HG03469 (cell line): Measurements from ENCODE around the gene HINFP.
A peak's percentile ranks its signal among the peaks of the same experiment; 100 is the strongest.
"Not testable (repeated sequence)": the region's sequence is repeated elsewhere in the genome, so short reads cannot be mapped to it uniquely, and the experiment has no call there.

Experiments used
- ATAC-seq: cut with Tn5 transposase; IDR thresholded peaks from one replicate; pipeline ENCODE4 v1.9.1; 2021; ENCODE audit warnings: mild to moderate bottlenecking, moderate library complexity, moderate number of reproducible peaks; ENCODE audit not compliant: unreplicated experiment

The HINFP gene

DNA sequence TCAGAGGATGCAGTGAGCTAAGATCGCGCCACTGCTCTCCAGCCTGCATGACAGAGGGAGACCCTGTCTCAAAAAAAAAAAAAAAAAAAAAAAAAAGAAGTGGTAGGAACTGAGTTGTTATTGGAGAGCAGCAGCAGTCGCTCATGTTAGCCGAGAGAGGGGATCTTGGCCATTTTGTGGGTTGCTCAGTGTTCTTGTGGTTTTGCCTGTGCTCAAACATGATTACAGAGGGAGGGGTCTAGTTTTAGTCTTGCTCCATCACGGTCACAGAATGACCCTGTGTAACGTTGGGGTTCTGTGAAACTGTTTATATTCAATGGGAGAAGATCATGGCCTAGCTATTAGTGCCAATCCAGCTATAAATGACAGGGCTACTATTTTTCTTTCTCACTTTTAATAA, 21.7 kb upstream of the HINFP start:
- no peak for ATAC-seq

DNA sequence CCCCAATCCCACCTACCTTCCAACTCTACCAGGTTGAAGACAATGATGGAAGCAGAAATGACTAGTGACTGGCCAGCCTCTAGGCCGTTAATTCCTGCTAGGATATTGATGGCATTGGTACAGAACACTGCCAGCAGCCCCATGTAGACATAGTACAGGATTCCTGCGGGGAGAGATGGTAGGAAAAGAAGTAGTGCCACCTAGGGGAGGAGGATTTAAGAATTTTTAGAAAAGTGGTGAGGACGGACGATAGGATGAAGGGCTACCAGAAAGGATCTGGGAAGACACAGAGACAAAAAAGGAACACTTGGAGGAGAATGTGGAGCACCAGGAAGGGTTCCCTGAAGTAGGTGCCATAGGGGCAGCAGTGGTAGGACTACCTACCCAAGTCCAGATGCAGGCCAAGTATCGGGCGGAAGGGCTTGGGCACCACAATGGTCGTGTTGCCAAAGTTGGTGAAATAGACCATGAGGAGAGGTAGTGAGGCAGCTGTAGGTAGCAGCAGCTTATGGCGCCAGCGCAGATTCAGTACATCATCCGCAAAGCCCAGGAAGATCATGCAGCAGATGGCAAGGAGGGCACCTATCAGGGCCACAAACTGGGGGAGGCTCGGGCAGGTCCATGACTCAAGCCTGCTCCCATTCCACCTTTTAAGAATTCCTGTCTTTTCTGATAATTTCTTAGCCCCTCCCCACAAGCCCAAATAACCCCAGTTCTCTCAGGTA, 21.0 kb upstream of the HINFP start:
- no peak for ATAC-seq

DNA sequence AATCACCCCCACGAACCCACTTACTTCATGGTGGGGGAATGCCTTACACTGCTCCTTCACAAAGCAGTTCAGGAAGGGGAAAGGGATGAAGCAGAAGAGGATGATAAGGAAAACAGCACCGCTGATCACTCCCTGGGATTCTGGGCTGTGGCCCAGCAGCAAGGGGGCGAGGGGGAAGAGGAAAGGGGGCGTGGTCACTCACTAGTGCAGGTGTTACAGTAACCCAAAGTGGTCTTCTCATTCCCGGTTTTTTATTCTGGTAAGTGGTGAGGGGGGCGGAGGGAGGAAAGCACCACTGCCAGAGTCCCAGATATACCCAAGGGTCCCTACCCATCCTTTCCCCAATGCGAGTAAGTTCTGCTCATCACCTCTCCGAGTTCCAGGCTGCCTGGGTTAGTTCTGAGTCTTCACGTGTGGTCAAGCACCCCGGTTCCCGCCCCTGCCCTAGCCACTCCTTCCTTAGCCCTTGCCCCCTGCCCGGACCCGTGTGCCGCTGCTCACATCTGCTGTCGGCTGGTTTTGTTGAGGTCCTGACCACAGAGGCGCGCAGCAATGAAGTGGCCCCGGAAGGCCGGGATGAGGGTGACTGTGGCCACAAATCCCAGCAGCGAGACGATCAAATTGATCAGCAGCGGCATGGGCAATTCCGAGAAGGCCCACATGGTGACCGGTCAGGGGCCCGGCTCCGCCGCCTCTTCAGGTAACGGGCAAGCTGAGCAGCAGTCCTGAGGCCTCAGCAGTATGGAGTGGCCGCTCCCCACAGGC, 20.2 kb upstream of the HINFP start:
- ATAC-seq, result no peak

DNA sequence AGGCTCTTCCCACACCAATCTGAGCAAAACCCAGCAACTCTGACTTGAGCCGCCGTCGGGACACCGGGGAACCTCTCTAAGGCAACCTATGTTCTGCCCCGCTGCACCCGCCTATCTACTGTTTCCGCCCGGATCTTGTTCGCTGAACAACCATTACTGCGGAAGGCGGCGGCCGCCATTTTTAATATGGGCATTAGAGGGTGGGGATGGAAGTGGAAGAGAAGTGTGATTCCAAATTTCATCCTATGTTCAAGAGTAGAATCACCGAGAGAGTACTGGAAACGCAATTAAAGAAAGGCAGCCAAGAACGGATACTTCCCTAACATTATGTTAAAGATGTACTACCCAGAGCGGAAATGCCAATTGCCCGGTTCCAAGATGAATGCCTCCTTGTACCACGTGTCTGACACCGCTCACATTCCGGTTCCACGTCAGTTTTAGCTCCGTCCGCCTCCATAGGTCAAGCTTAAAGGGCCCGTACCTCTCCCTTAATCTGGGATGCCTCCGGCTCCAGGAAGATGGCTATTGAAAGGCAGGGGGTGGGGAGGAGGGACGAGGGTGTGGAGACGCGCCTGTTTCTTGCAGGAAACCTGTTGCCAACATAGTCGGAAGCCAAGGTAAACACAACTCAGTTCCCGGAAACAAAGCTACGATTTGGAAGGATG, 19.5 kb upstream of the HINFP start, which contains the start of gene DPAGT1:
Gene DPAGT1, minus strand, starts transcription at position 95 of the 665 bp plus-strand sequence. CDS start 198 bp downstream, outside the sequence.
- ATAC-seq, result peak; percentile 39

DNA sequence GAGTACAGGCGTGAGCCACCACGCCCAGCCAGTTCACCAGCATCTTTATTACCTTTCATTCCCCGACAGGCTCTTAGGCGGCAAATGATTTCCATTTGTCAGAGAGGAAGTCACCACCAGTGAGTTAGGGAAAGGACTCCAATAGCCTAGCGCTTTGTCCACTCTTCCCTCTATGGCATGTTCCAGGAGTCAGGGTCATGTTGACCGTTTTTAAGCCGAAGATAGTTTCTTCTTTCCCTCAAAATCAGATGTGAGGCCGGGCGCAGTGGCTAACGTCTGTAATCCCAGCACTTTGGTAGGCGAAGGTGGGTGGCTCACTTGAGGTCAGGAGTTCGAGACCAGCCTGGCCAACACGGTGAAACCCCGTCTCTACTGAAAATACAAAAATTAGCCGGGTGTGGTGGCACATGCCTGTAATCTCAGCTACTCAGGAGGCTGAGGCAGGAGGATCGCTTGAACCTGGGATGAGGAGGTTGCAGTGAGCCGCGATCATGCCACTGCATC, 18.2 kb upstream of the HINFP start:
- ATAC-seq, result not testable (repeated sequence)

DNA sequence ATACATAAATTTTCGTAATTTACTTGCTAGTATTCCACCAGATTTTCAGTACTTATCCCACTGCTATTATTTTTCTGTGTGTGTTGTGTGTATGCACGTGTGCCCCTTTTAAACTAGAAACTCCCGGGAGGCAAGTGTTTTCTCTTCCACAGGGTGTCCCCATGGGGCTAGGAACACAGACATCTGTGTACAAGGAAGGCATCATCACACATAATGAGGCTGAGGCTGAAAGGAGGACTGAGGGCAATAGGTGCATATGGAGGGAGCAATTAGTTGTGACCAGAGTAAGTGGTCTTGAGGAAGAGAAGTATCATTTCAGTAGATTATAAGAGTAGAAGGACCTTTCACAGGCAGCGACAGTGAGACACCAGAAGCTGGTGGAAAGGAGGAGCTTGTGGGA, 17.6 kb upstream of the HINFP start:
- no peak for ATAC-seq

DNA sequence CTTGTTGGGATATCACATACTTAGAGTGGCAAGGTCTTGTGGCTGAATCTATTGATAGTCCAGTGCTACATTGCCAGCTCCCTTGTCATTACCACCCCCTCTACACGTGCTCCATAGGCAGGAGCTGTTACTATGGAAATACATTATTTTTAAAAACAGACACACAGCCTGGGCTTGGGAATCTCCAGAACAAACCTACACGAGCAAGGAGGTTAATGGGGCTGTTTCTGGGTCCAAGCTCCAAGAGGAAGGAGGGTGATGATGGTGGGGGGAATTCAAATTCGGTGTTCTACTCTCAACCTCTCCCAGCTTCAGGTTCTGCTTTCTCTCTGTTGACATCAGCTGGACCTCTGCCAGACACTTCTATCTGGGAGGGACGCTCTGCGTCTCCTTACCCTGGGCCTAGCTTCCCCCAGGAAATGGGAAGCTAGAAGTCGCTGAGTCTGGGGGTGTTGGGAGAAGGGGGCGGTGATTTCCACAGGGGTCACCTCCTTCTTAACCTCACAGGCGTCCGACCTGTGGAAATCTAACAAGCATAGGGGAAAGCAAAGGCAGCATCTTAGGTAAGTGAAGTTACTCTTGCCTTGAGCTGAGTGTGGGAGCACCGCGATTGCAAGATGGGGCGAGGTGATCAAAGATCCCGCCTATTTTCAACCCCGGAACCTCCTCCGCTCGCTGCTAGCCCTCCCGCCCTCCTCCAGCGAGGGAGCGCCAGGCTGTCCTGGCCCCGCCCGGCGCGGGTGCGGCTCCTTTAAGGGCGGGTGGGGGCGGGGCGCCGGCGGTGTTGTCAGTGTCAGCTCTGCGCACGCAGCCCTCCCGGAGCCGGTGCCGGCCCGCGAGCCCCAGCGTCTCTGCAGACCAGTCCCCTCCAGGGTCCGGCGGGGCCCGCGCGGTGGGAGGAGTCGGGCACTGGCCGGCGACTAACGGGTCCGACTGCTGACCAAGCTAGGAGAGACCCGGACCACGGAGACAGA, 14.5 kb upstream of the HINFP start, which contains the start of gene C2CD2L:
Gene C2CD2L, plus strand, starts transcription at position 781 of the 974 bp plus-strand sequence. CDS start 398 bp downstream, outside the sequence.
- peak; percentile 47 for ATAC-seq

DNA sequence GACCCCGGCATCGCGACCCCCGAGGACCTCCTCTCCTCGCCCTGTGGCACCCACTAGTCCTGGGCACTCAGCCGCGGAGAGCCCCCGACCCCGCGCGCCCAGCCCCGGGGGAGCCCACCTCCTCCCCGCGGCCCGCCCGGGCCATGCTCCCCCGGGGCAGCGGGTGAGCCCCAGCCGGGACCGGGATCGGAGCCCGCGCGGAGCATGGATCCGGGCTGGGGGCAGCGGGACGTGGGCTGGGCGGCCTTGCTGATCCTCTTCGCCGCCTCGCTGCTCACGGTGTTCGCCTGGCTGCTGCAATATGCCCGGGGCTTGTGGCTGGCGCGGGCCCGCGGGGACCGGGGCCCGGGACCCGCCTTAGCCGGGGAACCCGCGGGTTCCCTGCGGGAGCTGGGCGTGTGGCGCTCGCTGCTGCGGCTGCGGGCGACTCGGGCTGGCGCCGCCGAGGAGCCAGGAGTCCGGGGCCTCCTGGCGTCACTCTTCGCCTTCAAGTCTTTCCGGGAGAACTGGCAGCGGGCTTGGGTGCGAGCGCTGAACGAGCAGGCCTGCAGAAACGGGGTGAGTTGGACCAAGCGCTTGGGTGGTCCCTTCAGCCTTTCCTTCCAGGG, 13.7 kb upstream of the HINFP start:
- ATAC-seq, result peak; percentile 3

DNA sequence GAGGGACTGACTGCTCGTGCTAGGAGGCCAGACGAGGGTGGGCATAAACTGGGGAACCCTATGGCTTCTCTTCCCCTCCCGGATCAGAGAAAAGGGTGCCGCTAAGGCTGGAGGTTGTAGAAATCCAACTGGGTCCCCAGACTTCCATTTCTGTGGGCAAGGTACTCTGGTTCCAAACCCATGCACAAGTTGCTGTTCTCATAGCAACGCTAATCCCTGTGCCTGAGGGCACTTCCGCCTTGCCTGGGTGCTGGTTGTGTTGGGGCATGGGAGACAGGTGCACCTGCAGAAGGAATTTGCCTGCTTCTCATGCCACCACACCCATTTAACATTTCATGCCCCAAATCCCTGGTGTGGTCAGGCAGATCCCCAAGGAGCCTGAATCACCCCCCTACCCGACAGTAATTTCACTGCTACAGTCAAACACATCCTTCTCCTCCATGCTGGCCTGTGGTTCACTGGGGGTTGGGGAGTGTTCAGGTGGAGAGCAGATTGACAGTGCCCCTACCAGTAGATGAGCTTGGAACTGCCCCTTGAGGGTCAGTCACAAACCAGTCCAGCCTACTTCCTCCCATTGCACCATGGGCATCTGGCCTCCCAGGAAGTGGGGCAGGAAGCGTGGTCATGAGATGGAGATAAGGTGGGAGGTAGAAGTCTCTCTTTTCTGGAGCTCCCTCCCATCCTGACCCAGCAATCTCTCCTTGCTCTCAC, 13.1 kb upstream of the HINFP start:
- no peak for ATAC-seq

DNA sequence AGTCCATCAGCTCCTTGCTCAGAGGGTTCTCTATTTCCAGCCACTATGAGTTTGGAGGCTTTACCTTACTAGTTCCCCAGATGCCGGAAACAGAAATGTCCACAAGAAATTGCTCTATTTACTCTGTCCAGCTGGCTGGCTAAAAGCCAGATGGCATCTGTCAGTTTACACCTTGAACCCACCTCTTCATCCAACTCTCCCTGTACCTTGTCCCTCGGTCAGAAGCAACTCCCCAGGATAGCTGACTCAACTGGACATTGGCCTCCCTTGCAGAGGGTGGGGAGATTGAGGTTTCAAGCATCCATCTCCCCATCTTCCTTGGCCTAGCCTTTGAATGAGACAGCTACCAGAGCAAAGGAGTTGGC, 12.5 kb upstream of the HINFP start:
- no peak for ATAC-seq

DNA sequence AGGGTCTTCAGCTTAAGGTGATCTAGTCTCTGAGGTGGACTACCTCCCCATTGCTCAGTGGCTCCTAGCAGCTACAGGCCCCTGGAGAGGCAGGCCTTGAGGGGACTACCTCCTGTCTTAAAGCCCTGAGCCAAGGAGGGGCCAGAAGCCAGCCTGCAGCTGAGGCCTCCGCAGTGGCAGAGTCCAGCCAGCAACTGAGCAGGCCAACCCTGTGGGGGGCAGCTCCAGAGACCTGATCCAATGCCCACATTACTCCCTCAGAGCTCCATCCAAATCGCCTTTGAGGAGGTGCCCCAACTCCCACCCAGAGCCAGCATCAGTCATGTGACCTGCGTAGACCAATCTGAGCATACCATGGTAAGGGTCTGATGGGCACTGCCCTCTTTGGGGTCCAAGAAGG, 11.5 kb upstream of the HINFP start:
- ATAC-seq, result no peak

DNA sequence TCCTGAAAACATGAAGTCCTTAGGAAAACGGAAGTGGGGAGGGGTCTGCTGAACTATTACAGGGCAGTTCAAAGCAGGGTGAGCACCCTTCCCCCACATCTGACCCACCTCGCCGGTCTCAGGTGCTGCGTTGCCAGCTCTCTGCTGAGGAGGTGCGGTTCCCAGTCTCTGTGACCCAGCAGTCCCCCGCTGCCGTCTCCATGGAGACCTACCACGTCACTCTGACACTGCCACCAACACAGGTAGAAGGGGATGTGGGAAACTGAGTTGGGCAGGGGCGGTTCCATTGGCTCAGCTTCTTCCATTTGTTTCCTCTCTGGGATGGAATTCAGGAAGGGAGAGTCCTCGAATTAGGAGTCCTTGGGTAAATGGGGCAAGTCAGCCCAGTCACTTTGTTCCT, 10.9 kb upstream of the HINFP start:
- no peak for ATAC-seq

DNA sequence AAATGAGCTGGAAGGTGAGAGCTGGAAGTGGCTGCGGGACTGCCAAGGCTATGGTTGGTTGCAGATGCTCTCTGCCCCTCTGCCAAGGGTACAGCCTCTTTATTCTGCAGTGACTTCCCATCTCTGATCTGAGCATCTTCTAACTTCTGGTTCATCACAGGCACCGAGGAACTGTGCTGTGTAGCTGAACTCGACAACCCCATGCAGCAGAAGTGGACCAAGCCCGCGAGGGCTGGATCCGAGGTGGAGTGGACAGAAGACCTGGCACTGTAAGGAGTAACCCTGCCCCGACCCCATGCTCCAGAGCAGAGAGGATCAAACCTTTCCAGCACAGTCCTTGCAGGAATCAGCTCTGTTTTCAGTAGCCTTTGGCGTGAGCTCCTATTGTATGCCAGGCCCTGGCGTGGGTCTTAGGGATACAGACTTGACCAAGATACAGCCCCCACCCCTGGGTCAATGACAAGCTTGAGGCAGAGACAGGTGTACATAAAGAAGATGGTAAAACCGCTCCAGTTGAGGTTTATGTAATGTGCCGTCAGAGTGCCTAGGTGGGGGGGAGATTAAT, 9.9 kb upstream of the HINFP start:
- no peak for ATAC-seq

DNA sequence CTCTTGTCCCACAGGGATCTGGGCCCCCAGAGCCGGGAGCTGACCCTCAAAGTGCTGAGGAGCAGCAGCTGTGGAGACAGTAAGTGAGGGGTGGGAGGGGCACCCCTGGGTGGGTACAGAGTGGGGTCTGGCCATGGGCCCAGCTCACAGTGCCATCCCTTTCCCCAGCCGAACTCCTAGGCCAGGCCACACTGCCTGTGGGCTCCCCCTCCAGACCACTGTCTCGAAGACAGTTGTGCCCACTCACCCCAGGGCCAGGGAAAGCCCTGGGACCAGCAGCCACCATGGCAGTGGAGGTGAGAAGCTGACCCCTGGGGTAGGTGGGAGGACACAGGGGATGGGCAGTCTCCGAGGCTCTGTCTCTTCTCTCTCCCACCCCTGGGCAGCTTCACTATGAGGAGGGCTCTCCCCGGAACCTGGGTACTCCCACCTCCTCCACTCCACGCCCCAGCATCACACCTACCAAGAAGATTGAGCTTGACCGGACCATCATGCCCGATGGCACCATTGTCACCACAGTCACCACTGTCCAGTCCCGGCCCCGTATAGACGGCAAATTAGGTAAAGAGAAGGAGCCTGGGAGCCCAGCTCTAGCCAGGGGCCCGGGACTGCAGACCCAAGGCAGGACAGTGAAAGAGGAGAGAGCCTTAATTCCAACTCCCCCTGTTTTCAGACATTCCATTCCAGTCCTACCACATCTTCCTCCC, 8.9 kb upstream of the HINFP start:
- ATAC-seq, result no peak

DNA sequence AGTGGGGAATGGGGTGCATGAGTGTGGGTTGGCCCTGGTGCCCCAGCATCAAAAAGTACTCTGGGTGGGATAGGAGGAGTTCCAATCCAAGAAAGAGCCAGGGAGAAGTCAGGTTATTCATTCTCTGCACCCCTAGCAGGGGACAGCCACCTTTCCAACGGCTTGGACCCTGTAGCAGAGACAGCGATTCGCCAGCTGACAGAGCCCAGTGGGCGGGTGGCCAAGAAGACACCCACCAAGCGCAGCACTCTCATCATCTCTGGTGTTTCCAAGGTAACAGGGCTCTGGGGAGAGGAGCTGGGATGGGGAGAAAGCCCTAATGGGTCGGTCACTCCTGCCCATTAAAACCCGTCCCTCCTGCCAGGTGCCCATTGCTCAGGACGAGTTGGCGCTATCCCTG, 7.7 kb upstream of the HINFP start:
- no peak for ATAC-seq

DNA sequence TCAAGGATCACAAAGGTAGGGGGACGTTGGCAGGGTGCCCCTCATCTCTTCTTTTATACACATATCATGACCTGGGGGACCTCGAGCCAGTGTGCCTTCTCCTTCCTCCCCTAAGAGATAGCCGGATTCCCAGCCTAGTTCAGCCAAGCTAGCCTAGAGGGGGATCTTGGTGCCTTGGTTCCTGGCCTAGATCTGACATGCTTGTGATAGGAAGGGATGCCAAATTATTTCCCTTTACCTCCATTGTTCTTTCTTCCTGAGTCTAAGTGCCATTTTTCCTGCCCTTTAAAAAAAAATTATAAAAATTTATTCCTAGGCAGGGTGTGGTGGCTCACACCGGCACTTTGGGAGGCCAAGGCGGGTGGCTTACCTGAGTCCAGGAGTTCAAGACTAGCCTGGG, 7.0 kb upstream of the HINFP start:
- no peak for ATAC-seq

DNA sequence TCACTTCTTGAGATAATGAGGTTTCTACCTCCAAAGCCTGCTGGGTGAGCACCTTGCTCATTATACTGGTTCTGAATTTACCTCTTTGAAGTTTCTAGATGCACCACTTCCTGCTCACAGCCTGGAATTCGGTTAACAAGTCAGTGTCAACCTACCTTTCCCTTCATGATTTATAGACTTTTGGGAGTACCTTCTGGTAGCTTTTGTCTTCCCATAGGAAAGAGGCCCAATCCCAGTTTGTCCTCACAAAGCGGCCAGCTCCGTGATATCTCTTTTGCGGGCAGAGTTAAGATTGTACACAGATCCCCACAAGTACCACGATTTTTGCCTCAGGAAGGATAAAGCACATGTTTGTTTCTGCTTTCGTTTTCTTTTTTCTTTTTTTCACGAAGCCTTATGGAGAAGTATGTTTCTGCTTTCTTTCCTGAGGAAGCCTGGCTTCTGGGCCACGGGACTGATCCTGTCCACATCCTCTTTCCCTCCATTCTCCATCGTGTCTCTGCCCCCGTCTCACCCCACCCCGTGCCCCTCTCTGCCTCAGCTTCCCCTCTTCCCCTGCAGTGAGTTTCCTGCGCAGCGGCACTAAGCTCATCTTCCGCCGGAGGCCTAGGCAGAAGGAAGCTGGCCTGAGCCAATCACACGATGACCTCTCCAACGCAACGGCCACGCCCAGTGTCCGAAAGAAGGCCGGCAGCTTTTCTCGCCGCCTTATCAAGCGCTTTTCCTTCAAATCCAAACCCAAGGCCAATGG, 5.7 kb upstream of the HINFP start:
- no peak for ATAC-seq

DNA sequence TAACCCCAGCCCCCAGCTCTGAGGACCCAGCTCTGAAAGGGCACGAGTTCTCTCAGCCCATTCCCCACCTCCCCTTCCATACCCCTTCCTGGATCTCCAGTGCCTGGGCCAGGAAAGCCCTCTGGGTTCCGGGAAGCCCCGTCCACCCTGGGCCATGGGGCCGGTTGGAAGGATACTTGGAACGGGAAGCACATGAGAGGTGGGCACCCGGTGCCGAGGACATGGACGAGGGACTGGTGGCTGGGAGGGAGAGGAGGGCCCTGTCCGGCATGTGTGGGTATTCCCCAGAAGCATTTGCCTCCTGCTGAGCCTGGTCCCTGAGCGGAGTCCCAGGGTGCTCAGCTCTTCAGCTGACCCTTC, 5.2 kb upstream of the HINFP start:
- ATAC-seq, result no peak
